Fibroblast of the aortic adventitia (primary cell): ENCODE data around the gene TNNI2. TPM values are rescaled to one million over a fixed set of nuclear protein-coding genes. Genes with fewer than 3 reads are reported as not detected.
"Not testable (repeated sequence)": the region's sequence is repeated elsewhere in the genome, so short reads cannot be mapped to it uniquely, and the experiment has no call there.

ENCODE experiments used
- DNase-seq: peaks from one replicate; pipeline ENCODE4 v3.0.0-alpha.2; 2010; ENCODE audit warnings: low read depth
- H3K4me3 ChIP-seq: 2 replicates; pipeline ENCODE4 v1.5.1; 2011; ENCODE audit warnings: low read depth, mild to moderate bottlenecking, control low read depth, low read length, moderate library complexity
- CTCF ChIP-seq: IDR thresholded peaks from 2 replicates; pipeline ENCODE4 v1.5.1; 2011; ENCODE audit warnings: mild to moderate bottlenecking, low read length, control low read depth, inconsistent platforms; ENCODE audit not compliant: insufficient read depth
- total RNA-seq: library from RNA; depleted of rRNA; stranded (reverse); fragments of >200 nt; gene quantifications from 2 replicates; pipeline ENCODE4 v1.2.3, GENCODE V29; 2012; ENCODE audit warnings: low replicate concordance

TNNI2 gene
- total RNA-seq, 1 donor, result not detected

GRCh38 chr11:1872267-1872985 is 33.6 kb downstream of the TNNI2 start:
- no peak for DNase-seq
- H3K4me3 ChIP-seq, result no peak overlapping the region

GRCh38 chr11:1873048-1873812 is 34.4 kb downstream of the TNNI2 start:
- no peak overlapping the region for H3K4me3 ChIP-seq
- peak; percentile 60 for DNase-seq
- no peak for TF ChIP-seq CTCF

More at GRCh38 chr11:1872267-1872985, 33.6 kb downstream of the TNNI2 start:
- TF ChIP-seq CTCF, result no peak

- H3K4me3 ChIP-seq, DNase-seq: not testable (repeated sequence)
These were observed 35.0 kb downstream of the TNNI2 start for GRCh38 chr11:1873813-1874150.

- DNase-seq, H3K4me3 ChIP-seq: not testable (repeated sequence)
These were observed 35.8 kb downstream of the TNNI2 start for GRCh38 chr11:1874441-1875092.

- DNase-seq, result no peak
- TF ChIP-seq CTCF, result no peak
- H3K4me3 ChIP-seq, result no peak overlapping the region
These were observed 36.5 kb downstream of the TNNI2 start for GRCh38 chr11:1875093-1875850.

- DNase-seq, H3K4me3 ChIP-seq: not testable (repeated sequence)
These were observed 37.1 kb downstream of the TNNI2 start for GRCh38 chr11:1875851-1876301.

- H3K4me3 ChIP-seq, result no peak overlapping the region
- peak; percentile 69 for TF ChIP-seq CTCF
- peak; percentile 41 for DNase-seq
These were observed 37.7 kb downstream of the TNNI2 start for GRCh38 chr11:1876361-1877063.
